HG02588 (cell line): Measurements from ENCODE around the gene CDY2B.
"Not testable (repeated sequence)": the region's sequence is repeated elsewhere in the genome, so short reads cannot be mapped to it uniquely, and the experiment has no call there.

Experiments used
- ATAC-seq: cut with Tn5 transposase; IDR thresholded peaks from one replicate; pipeline ENCODE4 v1.9.1; 2021; ENCODE audit warnings: mild to moderate bottlenecking, moderate library complexity; ENCODE audit not compliant: unreplicated experiment

Gene CDY2B

GRCh38 chrY:17880120-17880519 lies at the start of gene CDY2B:
TSS of gene CDY2B (minus strand) at chrY:17880220. CDS start at chrY:17879892, 328 bp downstream.
- not testable (repeated sequence) for ATAC-seq

GRCh38 chrY:17908009-17908408 lies 28.0 kb upstream of the CDY2B start:
- not testable (repeated sequence) for ATAC-seq

GRCh38 chrY:17907351-17907750 lies 27.3 kb upstream of the CDY2B start:
- not testable (repeated sequence) for ATAC-seq

- not testable (repeated sequence) for ATAC-seq
Measured at GRCh38 chrY:17881697-17882096, 1.7 kb upstream of the CDY2B start.

- not testable (repeated sequence) for ATAC-seq
Measured at GRCh38 chrY:17876767-17877166, 3.3 kb downstream of the CDY2B start.

- not testable (repeated sequence) for ATAC-seq
Measured at GRCh38 chrY:17875401-17875800, 4.6 kb downstream of the CDY2B start.

DNA sequence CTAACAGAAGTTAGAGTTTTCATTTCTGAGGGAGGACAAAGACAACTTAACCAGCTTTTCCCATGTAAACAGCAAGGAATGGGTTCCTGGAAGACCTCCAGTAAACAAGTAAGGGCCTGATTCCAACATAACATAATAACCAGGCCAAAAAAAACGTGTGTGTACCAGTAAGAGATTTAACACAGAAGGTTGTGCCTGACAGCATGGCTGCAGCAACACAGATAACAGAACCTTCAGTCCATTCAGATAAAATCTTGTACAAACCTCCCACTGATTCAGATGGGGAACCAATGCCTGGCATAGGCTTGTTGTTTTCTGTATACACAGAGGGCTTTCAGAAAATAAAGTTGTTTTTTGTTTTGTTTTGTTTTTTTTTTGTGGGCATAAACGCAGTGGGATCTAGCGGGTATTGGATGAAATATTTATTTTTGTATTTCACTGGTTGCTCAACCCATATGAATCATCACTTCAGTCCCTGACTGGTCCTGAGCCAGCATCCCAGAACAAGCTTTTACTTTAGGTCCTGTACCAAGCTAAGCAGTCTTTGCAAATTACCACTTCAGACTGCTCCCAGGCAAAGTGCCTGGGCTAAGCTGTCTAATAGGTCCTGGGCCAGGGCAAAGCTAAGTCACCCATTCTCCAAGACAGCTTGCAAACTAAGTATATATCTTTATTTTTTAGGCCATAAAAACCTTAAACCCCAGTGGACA lies 8.7 kb downstream of the CDY2B start:
- not testable (repeated sequence) for ATAC-seq

DNA sequence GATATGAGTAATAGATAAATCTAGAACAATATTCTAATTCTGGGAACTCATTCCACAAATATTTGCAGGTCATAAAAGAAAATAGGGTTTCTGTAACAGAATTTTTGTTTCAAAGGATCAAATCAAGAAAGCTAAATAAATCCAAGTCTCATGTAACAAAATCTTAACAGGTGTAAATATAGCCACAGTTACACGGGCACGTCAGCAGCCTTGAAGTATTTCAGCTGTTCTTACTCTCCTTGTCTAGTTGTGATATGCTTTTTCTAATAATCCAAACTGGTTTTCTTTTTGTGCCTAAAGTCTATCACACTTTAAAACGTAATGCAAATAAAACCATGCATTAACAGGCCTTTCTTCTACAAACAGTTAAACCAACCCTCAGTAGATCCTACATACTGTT lies 9.3 kb downstream of the CDY2B start:
- not testable (repeated sequence) for ATAC-seq

- not testable (repeated sequence) for ATAC-seq
Measured at GRCh38 chrY:17867850-17868249, 12.2 kb downstream of the CDY2B start.

GRCh38 chrY:17860634-17861033 lies 19.4 kb downstream of the CDY2B start:
- not testable (repeated sequence) for ATAC-seq

GRCh38 chrY:17856963-17857848 lies 22.8 kb downstream of the CDY2B start:
- ATAC-seq, result not testable (repeated sequence)

- ATAC-seq, result not testable (repeated sequence)
Measured at GRCh38 chrY:17856508-17856907, 23.5 kb downstream of the CDY2B start.

GRCh38 chrY:17849131-17849530 lies 30.9 kb downstream of the CDY2B start:
- not testable (repeated sequence) for ATAC-seq

DNA sequence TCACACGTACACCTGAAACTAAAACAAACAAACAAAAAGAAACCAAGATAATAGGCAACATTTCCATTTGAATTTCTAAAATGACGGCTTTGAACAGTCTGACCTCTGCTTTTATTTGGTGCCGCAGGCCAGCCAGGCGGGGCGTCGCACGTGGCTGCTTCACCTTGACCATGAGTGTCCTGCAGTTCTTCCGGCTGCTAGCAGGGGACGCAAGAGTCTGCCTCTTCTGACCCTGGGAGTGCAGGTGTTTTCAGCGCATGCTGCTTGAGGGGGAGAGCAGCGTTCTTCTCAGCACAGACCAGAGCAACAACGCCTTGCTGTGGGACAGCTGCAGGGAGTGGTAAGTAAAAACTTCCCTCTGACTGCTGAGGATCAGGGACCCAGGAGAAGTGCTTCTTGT lies 47.9 kb downstream of the CDY2B start:
- not testable (repeated sequence) for ATAC-seq
